ENCODE data around the gene CTSW. TPM values are rescaled to one million over a fixed set of nuclear protein-coding genes. Genes with fewer than 3 reads are reported as not detected.
A peak's percentile ranks its signal among the peaks of the same experiment; 100 is the strongest.

The CTSW gene
- polyA plus RNA-seq, 1 of the 3 experiments (the other 2 are of a cell fraction), result 0.49 TPM

DNA sequence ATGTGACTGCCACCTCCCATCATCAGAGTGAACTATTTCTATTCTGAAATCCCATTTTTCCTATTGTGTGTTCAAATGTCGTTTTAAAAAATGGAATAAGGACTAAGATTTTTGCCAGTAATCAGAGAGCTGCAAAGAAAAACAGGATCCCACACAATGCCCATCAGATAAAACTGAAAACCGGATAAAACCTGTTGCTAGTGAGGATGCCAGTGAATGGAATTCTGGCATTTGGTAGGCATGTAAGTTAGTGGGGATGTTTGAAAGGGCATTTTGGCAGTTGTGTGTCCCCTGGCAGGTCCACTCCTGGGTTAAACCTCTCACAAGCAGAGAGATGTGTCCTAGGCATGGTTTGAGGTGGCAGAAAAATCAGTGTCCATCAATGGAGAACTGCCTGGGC is 45.8 kb downstream of the CTSW start:
- Histone ChIP-seq H3K36me3 (replicated peaks in 1 of 2; ENCODE audit: control insufficient read depth in 1 of 2, insufficient read depth in 2 of 2, low read length in 1 of 2) (peaks cover 10 to 32% of the 10 kb centered on the region in 2 experiments), H3K4me1 (ENCODE audit: control insufficient read depth in 1 of 2, insufficient read depth in 2 of 2, low read depth in 1 of 2, low read length in 1 of 2) (peaks cover 6 to 15% of the 10 kb centered on the region in 2 experiments; a peak in 3 of 4 replicates), H3K27ac (ENCODE audit: low read depth in 2 of 2, low read length in 1 of 2) (peak overlapping the region; percentile 4 to 33; a peak in 2 of 4 replicates), H3K79me2 (ENCODE audit: insufficient read depth) (peaks cover 18% of the 10 kb centered on the region), H3K4me3 (ENCODE audit: low read depth in 2 of 2, low read length in 1 of 2) (no peak overlapping the region; a peak in 1 of 4 replicates), H2AFZ (ENCODE audit: low read depth) (no peak overlapping the region), H4K20me1 (ENCODE audit: insufficient read depth) (0 out of 2 replicates have a peak, but pooled peaks cover 4% of the 10 kb centered on the region), H3K9ac (no peak overlapping the region), H3K9me3 (no peaks in the 10 kb centered on the region), H3F3A (replicated peaks; ENCODE audit: insufficient read depth) (peaks cover 27% of the 10 kb centered on the region), H3K27me3 (ENCODE audit: insufficient read depth) (no peaks in the 10 kb centered on the region), H3K9me2 (no peaks in the 10 kb centered on the region), H3K4me2 (peak overlapping the region; percentile 42; the same call in 1 of the 2 replicates)
- DNase-seq, result no peak
- POLR2A ChIA-PET, result interaction anchor here (1.4 kb wide), 1 partner anchor 37 kb away, joined by 6 read pairs; the partner anchor contains the start of gene SART1
- TF ChIP-seq EP300 (IDR thresholded peaks at IDR 0.05; ENCODE audit: borderline replicate concordance in 1 of 2, low read depth in 1 of 2, low read length in 1 of 2) (no peak), FOXJ3 (CRISPR knock-in tag; IDR thresholded peaks at IDR 0.05) (no peak), GATA2 (CRISPR knock-in tag; IDR thresholded peaks at IDR 0.05) (no peak)
- CTCF ChIA-PET, result interaction anchor here (1.3 to 1.7 kb wide), 3 partner anchors 13 to 41 kb away, joined by 4 to 6 read pairs (median 5); partner anchors contain the start of gene FIBP
- WGBS (ENCODE audit: low lambda C conversion rate), result 23% methylated on average over 2 of the region's 2 CpGs

DNA sequence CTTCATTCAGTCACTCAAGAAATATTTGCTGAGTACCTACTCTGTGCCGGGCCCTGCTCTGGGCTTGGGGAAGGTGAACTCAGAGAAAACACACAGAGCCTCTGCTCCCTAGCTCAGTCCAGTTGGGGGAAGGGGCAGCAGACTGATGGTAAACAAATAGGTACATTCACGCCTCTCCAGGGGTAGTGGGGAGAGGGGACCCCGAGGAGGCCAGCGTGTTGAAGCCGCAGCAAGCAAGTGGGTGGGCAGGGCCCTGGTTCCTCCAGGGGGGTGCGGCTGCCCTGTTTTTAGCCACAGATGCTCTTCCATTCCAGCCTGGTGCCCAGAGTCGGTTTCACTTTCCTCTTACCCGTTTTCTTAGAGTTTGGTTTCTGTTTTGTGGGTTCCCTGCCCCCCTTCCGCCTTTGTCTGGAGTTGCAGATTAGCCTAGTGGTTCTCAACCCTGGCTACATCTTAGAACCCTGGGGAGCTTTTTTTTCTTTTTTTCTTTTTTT is 48.3 kb downstream of the CTSW start:
- POLR2A ChIA-PET, result no interaction called here
- H3K4me1 ChIP-seq (ENCODE audit: control insufficient read depth in 1 of 2, insufficient read depth in 2 of 2, low read depth in 1 of 2, low read length in 1 of 2), result peaks cover 0 to 10% of the 10 kb centered on the region in 2 experiments; a peak in 2 of 4 replicates
- CTCF ChIA-PET, result interaction anchor here (0.8 kb wide), 1 partner anchor 40 kb away, joined by 3 read pairs; the partner anchor contains the start of gene FIBP
- DNase-seq, result no peak
- peaks cover 25% of the 10 kb centered on the region for H3F3A ChIP-seq (replicated peaks; ENCODE audit: insufficient read depth)
- no peaks in the 10 kb centered on the region for H4K20me1 ChIP-seq (ENCODE audit: insufficient read depth)
- H2AFZ ChIP-seq (ENCODE audit: low read depth), result no peak overlapping the region
- peaks cover 0 to 17% of the 10 kb centered on the region in 2 experiments for H3K36me3 ChIP-seq (replicated peaks in 1 of 2; ENCODE audit: control insufficient read depth in 1 of 2, insufficient read depth in 2 of 2, low read length in 1 of 2)
- no peak overlapping the region for H3K27ac ChIP-seq (ENCODE audit: low read depth in 2 of 2, low read length in 1 of 2)
- TF ChIP-seq TCF12 (IDR thresholded peaks at IDR 0.05) (no peak), USF1 (IDR thresholded peaks at IDR 0.05; ENCODE audit: borderline replicate concordance, low read depth) (no peak), YY1 (IDR thresholded peaks at IDR 0.05; ENCODE audit: low read depth) (no peak), REST (IDR thresholded peaks at IDR 0.05; ENCODE audit: low read depth, low read length) (no peak), GABPA (IDR thresholded peaks at IDR 0.05; ENCODE audit: low read depth) (no peak), JUND (IDR thresholded peaks at IDR 0.05) (no peak)
- TF ChIP-seq, protein P1, sequence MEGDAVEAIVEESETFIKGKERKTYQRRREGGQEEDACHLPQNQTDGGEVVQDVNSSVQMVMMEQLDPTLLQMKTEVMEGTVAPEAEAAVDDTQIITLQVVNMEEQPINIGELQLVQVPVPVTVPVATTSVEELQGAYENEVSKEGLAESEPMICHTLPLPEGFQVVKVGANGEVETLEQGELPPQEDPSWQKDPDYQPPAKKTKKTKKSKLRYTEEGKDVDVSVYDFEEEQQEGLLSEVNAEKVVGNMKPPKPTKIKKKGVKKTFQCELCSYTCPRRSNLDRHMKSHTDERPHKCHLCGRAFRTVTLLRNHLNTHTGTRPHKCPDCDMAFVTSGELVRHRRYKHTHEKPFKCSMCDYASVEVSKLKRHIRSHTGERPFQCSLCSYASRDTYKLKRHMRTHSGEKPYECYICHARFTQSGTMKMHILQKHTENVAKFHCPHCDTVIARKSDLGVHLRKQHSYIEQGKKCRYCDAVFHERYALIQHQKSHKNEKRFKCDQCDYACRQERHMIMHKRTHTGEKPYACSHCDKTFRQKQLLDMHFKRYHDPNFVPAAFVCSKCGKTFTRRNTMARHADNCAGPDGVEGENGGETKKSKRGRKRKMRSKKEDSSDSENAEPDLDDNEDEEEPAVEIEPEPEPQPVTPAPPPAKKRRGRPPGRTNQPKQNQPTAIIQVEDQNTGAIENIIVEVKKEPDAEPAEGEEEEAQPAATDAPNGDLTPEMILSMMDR (IDR thresholded peaks at IDR 0.05), result no peak
- H3K4me3 ChIP-seq (ENCODE audit: low read depth in 2 of 2, low read length in 1 of 2), result no peak overlapping the region
- H3K9ac ChIP-seq, result no peak overlapping the region
- no peak overlapping the region for H3K4me2 ChIP-seq
- no peaks in the 10 kb centered on the region; the same call in 1 of the 2 replicates for H3K79me2 ChIP-seq (ENCODE audit: insufficient read depth)
- H3K9me2 ChIP-seq, result no peaks in the 10 kb centered on the region
- WGBS (ENCODE audit: low lambda C conversion rate), result 90% methylated on average over 9 of the region's 9 CpGs
- H3K9me3 ChIP-seq, result no peaks in the 10 kb centered on the region
- no peaks in the 10 kb centered on the region for H3K27me3 ChIP-seq (ENCODE audit: insufficient read depth)

All from SK-N-SH (cell line).